Hepatocyte (in vitro differentiated cells): ENCODE data around the gene PIEZO1. TPM values are rescaled to one million over a fixed set of nuclear protein-coding genes. Genes with fewer than 3 reads are reported as not detected.

Experiments used
- DNase-seq: peaks from one replicate; pipeline ENCODE4 v3.0.0-alpha.2; 2016; ENCODE audit warnings: low spot score
- H2AFZ ChIP-seq: fragments of 200-600 bp; sonication (generic); 2 replicates; pipeline ENCODE4 v1.6.0; 2016; ENCODE audit warnings: antibody characterized with exemption, mild to moderate bottlenecking
- H3K27ac ChIP-seq: fragments of 200-600 bp; sonication (generic); 2 replicates; pipeline ENCODE4 v1.5.1; 2016; ENCODE audit warnings: mild to moderate bottlenecking
- H3K27me3 ChIP-seq: fragments of 200-600 bp; sonication (generic); 2 replicates; pipeline ENCODE4 v1.6.1; 2016
- H3K36me3 ChIP-seq: fragments of 200-600 bp; sonication (generic); replicated peaks from 2 replicates; pipeline ENCODE4 v1.5.1; 2016; ENCODE audit warnings: low read depth; ENCODE audit not compliant: insufficient read depth
- H3K4me1 ChIP-seq: fragments of 200-600 bp; sonication (generic); 2 replicates; pipeline ENCODE4 v1.5.1; 2016; ENCODE audit warnings: mild to moderate bottlenecking, moderate library complexity; ENCODE audit not compliant: insufficient read depth
- H3K4me2 ChIP-seq: fragments of 200-600 bp; sonication (generic); 2 replicates; pipeline ENCODE4 v1.6.0; 2016
- H3K4me3 ChIP-seq: fragments of 200-600 bp; sonication (generic); 2 replicates; pipeline ENCODE4 v1.5.1; 2016; ENCODE audit warnings: mild to moderate bottlenecking
- H3K79me2 ChIP-seq: fragments of 200-600 bp; sonication (generic); 2 replicates; pipeline ENCODE4 v1.6.0; 2017; ENCODE audit warnings: mild to moderate bottlenecking
- H3K9me2 ChIP-seq: fragments of 200-600 bp; sonication (generic); replicated peaks from 2 replicates; pipeline ENCODE4 v1.6.0; 2017; ENCODE audit warnings: mild to moderate bottlenecking; ENCODE audit not compliant: insufficient read depth
- H3K9me3 ChIP-seq: fragments of 200-600 bp; sonication (generic); 2 replicates; pipeline ENCODE4 v1.5.1; 2016; ENCODE audit warnings: low read depth, mild to moderate bottlenecking
- H4K20me1 ChIP-seq: fragments of 200-600 bp; sonication (generic); 2 replicates; pipeline ENCODE4 v1.6.0; 2016; ENCODE audit warnings: mild to moderate bottlenecking; ENCODE audit not compliant: insufficient read depth, poor library complexity, severe bottlenecking
- EZH2 ChIP-seq: fragments of 200-600 bp; sonication (generic); IDR thresholded peaks from 2 replicates; pipeline ENCODE4 v1.6.1; 2016; ENCODE audit warnings: antibody characterized with exemption, mild to moderate bottlenecking, borderline replicate concordance
- EZH2phosphoT487 ChIP-seq: fragments of 200-600 bp; sonication (generic); IDR thresholded peaks from one replicate; pipeline ENCODE4 v1.6.1; 2018; ENCODE audit warnings: antibody characterized with exemption, mild to moderate bottlenecking, low read depth, moderate library complexity; ENCODE audit not compliant: unreplicated experiment, severe bottlenecking
- WGBS: methylation state at CpG from one replicate; pipeline ENCODE4 v1.1.6; 2016; ENCODE audit warnings: low lambda C conversion rate; ENCODE audit errors: missing lambda C conversion rate; 5-methylcytosine and 5-hydroxymethylcytosine counted together
- polyA plus RNA-seq: library from polyadenylated mRNA; unstranded; fragments of >200 nt; fragmentation: Nextera tagmentation; extraction: Ambion mirVana; gene quantifications from 2 replicates; pipeline ENCODE4 v1.2.1, GENCODE V29; 2016
- total RNA-seq: library from RNA; depleted of rRNA; stranded (reverse); fragments of >200 nt; gene quantifications from 2 replicates; pipeline ENCODE4 v1.2.3, GENCODE V29; 2014
- TF ChIP-seq, protein P1 (sequence below): fragments of 200-600 bp; sonication (generic); IDR thresholded peaks from 2 replicates; pipeline ENCODE4 v1.5.1; 2016; ENCODE audit warnings: antibody characterized with exemption, mild to moderate bottlenecking; ENCODE audit not compliant: poor library complexity

Gene PIEZO1
- total and polyA plus RNA-seq, 2 experiments from 2014 or later: 70.6 to 77.0 TPM

DNA sequence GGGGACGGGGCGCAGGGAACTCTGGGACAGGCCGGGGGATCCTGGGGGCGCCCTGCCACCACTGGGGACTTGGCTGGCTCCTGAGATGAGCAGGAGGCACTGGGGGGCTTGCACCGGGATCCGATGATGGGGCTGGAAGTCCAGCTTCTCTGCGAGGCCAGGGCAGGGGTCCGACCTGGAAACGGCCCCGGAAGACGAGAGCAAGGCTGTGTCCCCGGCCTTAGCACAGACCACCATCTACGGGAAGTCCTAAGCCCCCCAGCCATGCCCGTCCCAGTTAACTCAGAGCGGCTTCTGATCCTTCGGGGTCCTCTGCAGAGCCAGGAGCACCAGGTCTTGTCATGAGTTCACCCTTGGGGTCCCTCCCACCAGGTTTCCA is 19.1 kb upstream of the PIEZO1 start:
- WGBS: 3% methylated on average over 9 of the region's 16 CpGs
- no peaks in the 10 kb centered on the region for H3K36me3 ChIP-seq
- H3K9me3 ChIP-seq: no peaks in the 10 kb centered on the region
- H3K4me2 ChIP-seq: peak overlapping the region; percentile 92
- H3K27me3 ChIP-seq: no peaks in the 10 kb centered on the region
- H3K9me2 ChIP-seq: no peaks in the 10 kb centered on the region
- TF ChIP-seq EZH2phosphoT487: no peak
- TF ChIP-seq, protein P1, sequence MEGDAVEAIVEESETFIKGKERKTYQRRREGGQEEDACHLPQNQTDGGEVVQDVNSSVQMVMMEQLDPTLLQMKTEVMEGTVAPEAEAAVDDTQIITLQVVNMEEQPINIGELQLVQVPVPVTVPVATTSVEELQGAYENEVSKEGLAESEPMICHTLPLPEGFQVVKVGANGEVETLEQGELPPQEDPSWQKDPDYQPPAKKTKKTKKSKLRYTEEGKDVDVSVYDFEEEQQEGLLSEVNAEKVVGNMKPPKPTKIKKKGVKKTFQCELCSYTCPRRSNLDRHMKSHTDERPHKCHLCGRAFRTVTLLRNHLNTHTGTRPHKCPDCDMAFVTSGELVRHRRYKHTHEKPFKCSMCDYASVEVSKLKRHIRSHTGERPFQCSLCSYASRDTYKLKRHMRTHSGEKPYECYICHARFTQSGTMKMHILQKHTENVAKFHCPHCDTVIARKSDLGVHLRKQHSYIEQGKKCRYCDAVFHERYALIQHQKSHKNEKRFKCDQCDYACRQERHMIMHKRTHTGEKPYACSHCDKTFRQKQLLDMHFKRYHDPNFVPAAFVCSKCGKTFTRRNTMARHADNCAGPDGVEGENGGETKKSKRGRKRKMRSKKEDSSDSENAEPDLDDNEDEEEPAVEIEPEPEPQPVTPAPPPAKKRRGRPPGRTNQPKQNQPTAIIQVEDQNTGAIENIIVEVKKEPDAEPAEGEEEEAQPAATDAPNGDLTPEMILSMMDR: no peak
- no peak for TF ChIP-seq EZH2
- H4K20me1 ChIP-seq: no peaks in the 10 kb centered on the region
- no peak overlapping the region for H2AFZ ChIP-seq
- DNase-seq: no peak
- H3K4me3 ChIP-seq: peak overlapping the region; percentile 81
- peaks cover 11% of the 10 kb centered on the region for H3K4me1 ChIP-seq
- peaks cover 16% of the 10 kb centered on the region for H3K79me2 ChIP-seq
- H3K27ac ChIP-seq: no peak overlapping the region

DNA sequence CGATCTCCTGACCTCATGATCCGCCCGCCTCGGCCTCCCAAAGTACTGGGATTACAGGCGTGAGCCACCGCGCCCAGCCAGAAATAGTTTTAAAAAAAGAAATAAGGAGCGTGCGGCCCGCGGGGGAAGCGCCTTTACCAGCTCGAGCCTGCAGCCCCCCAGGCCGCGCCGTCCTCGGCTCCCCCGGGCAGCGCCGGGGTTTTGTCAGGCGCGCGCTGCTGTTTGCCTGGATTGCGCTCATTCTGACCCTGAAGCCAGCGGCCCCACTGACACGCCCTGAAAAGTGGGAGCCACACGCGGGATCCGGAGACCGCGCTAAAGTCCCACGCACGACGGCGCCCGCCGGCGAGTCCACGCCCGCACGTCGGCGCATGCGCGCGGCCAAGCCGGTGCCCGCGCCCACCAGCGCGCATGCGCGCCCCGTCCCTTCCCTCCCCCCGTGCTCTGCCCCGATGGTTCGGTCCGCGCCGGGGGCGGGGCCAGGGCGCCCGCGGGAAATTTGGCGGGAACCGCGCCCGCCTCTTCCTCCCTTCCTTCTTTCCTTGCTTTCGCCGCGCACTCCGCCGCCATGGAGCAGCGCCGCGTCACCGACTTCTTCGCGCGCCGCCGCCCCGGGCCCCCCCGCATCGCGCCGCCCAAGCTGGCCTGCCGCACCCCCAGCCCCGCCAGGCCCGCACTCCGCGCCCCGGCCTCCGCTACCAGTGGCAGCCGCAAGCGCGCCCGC is 18.4 kb upstream of the PIEZO1 start, which contains the start of gene CDT1:
Gene CDT1, plus strand, starts transcription at position 526 of the 724 bp plus-strand sequence. Its CDS starts 43 bp downstream, at position 569.
- peak; percentile 93 for DNase-seq
- WGBS: 2% methylated on average over 23 of the region's 98 CpGs
- H3K4me2 ChIP-seq: peak within 1 kb of the TSS; percentile 92
- peak within 1 kb of the TSS; percentile 84 for H3K27ac ChIP-seq
- peak within 1 kb of the TSS; percentile 86 for H2AFZ ChIP-seq
- peaks cover 16% of the 10 kb centered on the region for H3K79me2 ChIP-seq
- no peaks in the 10 kb centered on the region for H3K36me3 ChIP-seq
- H3K9me2 ChIP-seq: no peaks in the 10 kb centered on the region
- H3K27me3 ChIP-seq: no peaks in the 10 kb centered on the region
- H3K9me3 ChIP-seq: no peaks in the 10 kb centered on the region
- peaks cover 11% of the 10 kb centered on the region for H3K4me1 ChIP-seq
- H4K20me1 ChIP-seq: no peaks in the 10 kb centered on the region
- TF ChIP-seq EZH2 (no peak), EZH2phosphoT487 (no peak)
- TF ChIP-seq, protein P1: no peak
- H3K4me3 ChIP-seq: peak within 1 kb of the TSS; percentile 81

DNA sequence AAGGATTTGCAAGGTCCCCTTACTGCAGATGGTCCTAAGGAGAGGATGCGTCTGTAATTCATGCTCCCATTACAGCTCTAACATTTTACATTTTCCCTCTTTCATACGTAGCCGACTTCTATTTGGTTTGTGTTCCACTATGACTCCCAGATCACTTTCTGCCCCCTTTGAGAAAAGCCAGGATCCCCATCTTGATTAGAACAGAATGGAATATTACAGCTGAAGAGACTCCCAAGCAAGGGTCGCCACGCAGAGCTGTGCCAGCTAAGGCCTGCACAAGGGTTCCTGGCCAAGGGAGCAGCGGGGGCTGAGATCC is 15.2 kb upstream of the PIEZO1 start:
- 95% methylated on average over 6 of the region's 6 CpGs for WGBS
- H3K36me3 ChIP-seq: no peaks in the 10 kb centered on the region
- TF ChIP-seq EZH2phosphoT487: no peak
- TF ChIP-seq, protein P1: no peak
- TF ChIP-seq EZH2: no peak

More for the DNA sequence above, 15.2 kb upstream of the PIEZO1 start:
- H4K20me1 ChIP-seq: no peaks in the 10 kb centered on the region
- no peak overlapping the region for H3K27ac ChIP-seq
- no peaks in the 10 kb centered on the region for H3K9me2 ChIP-seq
- H3K4me3 ChIP-seq: no peak overlapping the region
- H2AFZ ChIP-seq: no peak overlapping the region
- no peak overlapping the region for H3K4me2 ChIP-seq
- H3K27me3 ChIP-seq: no peaks in the 10 kb centered on the region
- no peak for DNase-seq
- peaks cover 13% of the 10 kb centered on the region for H3K79me2 ChIP-seq
- H3K4me1 ChIP-seq: peaks cover 11% of the 10 kb centered on the region
- no peaks in the 10 kb centered on the region for H3K9me3 ChIP-seq
